Stimulated activated CD4-positive, alpha-beta T cell treated with anti-CD3 and anti-CD28 coated beads, Interleukin-15, amount 100 ng/mL, for 24 hours (primary cell): Measurements from ENCODE around the gene PPP1R26.

Experiments
- DNase-seq: peaks from one replicate; pipeline ENCODE4 v3.0.0-alpha.2; 2020

The PPP1R26 gene

DNA sequence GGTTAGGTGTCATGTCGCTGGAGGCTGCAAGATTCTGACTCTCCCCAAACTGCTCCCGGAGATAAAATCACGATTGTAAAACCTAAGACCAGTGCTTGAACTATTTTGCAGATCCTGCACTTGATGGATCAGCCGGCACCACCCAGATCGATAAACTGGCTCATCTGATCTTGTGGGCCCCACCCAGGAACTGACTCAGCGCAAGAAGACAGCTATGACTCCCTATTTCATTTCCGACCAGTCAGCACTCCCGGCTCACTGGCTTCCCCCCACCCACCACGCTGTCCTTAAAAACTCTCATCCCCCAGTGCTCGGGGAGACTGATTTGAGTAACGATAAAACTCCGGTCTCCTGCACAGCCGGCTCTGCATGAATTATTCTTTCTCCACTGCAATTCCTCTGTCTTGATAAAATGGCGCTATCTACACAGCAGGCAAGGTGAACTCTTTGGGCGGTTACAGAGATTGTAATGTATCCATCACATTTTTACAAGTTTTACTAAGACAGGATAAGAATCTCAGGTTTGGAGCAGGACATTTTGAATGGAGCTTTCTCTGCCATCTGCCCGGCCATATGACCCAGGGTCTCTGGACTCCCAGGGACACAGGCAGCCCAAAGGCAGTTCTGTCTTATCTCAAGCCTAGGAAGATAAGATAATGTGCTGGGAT is 10.6 kb upstream of the PPP1R26 start:
- peak; percentile 75 for DNase-seq

DNA sequence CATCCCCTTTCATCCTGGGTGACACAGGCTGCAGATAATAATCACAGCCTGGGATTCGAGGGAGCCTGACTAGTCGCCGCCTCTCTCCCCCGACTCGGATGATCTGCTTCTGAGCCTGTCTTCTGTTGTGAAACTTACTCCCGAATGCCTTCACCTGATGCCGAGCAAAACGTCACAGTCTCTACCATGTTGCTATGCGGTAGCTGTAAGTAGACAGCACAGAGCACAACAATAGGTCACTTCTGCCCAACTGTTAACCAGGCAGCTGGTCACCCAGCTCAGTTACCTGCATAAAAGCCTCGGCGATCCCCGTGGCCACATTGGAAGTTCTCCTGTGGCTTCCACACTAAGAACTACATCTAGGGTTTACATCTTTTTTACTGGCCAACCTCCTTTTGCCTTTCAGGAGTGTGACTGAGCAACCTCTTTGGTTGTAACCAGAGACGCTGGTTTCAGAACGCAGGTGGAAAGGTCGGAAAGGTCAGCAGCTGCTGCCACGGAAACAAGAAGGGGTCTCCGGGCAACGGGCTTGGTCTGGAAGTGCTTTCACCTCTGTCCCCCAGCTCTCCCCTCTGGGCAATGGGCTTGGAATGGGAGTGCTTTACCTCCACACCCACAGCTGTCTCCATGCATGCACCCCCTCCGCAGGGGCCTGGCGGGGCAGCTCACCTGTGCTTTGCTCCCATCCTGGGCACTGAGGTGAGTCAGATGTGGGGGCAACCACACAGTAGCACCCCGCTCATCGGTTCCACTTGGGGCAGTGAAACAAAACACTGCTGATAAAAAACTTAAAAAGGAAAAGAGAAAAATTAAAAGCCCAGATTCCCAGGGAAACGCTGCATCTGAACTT is 7.6 kb upstream of the PPP1R26 start:
- no peak for DNase-seq

DNA sequence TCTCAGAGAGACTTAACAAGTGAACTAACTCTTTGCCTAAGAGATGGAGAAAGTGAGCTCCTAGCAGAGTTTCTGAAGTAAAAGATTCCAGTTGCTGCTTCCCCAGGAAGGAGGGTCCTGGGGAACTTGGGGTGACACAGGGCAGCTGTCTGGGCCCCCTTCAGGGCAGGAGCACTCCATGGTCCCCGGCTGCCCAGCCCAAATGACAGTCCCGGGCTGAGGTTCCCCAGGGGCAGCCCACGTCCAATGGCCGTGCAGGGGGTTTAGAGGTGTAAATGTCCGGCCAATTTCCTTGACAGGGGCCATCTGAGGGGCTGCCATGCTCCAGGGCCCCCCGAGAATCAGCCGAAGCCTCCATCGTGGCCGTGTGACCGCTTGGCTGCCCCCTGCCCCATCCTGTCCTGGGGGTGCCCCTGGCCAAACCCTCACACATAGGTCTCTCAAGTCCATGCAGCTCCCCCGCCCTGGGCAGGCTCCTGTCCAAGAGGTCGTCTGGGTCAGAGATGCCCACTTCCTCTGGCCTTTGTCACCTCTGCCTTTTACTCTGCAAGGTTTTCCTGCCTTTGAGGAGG is 5.5 kb upstream of the PPP1R26 start:
- DNase-seq, result no peak

DNA sequence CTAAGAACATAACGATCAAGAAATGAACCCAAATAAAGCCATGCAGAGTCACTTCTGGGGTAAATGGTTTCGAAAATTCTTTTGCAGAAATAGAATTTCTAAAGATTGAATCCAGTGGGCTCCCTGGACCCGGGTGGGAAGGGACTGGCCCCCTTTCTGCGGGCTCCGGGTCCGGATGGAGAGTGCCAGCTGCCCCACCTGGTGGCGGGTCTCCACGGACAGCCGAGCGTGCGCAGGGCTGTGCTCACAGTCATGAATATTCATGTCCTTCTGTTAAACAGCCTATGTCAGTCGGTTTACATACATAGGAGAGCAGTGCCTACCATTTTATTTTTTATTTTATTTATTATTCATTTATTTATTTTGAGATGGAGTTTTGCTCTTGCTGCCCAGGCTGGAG is 4.7 kb upstream of the PPP1R26 start:
- peak; percentile 36 for DNase-seq

DNA sequence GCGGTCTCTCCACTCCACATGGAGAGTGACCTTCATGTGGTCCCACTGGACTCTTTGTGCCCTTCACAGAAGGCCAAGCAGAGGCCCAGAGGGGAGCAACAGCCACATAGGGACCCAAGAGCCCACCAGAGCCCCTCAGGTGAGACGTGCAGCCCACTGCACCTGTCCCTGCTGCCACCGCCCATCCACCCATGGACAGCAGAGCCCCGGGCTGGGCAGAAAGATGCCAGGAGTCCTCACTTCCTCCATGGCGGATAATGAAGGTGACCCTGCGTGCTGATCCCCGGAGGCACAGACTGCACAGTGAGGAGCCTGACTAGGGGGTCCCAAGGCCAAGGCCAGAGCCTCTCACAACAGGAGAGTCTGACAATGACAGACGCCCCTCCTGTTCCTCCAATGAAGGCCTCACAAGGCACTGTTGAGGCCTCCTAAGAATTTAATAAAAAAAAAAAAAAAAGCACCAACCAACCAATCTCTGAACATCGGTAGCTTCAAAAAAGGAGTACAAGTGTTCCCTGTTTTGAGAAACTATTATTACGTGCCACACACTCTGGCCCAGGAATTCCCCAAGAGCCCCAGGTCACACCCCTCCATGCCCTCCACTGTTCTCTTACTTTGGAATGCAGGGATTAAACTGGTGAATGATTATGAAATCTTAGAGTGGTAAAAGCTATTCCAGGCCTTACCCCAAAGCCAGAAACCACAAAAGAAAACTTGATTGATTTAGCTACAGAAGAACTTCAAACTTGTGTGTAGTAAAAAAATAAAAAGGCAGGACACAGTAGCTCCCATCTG is 2.8 kb upstream of the PPP1R26 start:
- DNase-seq, result no peak

DNA sequence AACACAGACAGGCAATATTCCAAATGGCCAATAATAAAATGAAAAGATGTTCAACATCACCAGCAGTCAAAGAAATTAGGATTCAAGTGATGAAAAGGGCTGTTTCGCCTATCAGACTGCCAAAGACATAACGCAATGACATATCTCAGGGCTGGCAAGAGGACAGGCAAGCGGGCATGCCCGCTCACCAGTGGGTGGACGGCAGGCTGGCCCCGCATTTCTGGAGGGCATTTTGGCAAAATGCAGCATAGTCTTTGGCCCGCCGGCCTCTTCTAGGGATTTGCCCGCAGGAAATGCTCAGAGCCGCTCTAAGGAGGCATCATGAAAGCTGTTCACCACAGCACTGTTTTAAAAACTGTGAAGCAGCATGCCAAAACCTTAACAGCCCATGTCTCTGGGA is 1.4 kb upstream of the PPP1R26 start:
- DNase-seq, result no peak

DNA sequence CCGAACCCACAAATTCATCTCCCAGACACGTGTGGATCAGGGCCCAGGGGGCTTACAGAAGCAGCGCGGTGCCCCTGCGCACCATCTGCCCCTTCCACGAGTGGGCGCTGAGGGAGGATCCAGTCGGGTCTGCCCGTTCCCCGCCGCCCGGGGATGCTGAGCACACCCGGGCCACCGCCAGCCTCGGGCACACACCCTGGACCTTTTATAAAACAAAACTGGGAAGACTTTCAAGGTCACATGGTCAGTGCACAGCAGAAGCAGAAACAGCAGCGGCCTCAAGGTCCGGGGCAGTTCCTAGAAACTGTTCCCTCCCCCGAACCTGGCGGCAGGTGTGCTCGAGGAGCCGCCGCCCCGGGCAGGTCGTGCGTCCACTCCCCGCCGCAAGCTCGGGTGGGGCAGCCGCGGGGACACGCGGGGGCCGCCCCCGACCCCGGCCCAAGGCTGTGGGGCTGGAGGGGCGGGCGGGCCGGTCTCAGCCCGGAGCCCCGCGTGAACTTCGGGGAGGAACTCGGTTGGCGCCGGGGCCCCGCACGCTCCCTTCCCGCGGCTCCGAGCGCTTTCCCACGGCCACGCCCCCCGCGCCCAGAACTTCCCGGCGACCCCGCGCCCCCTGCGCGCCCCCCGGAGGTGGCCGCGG is 633 bp upstream of the PPP1R26 start:
- no peak for DNase-seq

DNA sequence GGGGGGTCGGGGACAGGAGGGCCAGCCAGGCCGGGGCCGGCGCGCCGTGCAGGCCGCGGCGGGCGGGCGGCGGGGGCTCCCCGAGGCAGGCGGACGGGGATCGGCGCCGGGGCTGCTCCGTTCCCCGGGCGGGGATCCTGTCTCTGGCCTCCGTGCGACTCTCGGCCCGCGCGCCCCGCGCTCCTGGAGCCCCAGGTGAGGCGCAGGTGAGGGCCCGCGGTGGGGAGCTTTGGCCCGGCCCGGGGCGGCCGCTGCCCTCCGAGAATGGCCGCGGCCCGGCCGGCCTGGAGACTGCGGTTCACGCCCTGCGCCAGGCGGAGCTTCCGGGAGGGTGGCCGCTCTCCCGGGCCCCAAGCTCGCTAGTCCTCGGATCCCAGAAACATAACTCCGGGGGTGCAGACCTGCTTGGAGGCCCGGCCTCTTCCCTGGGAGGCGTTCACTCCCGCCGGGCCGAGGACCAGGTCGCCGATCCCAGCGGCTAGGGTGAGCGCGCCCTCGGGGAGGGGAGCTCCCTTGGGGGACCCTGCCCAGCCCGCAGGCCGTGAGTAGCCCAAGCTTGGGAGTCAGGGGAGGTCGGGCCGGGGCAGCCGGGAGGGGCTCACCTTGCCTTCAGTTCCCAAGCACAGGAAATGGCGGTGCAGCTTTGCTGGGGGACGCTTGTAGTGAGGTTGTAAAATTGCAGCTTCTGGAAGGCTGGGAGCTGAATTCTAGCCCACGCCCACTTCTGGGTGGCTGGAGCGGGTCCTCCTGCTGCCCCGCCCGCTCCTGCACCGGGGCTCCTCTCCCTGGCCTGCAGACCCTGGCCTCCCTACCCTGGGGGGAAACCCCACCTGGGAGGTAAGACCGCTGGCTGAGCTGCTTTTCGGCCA is 723 bp downstream of the PPP1R26 start:
- no peak for DNase-seq

DNA sequence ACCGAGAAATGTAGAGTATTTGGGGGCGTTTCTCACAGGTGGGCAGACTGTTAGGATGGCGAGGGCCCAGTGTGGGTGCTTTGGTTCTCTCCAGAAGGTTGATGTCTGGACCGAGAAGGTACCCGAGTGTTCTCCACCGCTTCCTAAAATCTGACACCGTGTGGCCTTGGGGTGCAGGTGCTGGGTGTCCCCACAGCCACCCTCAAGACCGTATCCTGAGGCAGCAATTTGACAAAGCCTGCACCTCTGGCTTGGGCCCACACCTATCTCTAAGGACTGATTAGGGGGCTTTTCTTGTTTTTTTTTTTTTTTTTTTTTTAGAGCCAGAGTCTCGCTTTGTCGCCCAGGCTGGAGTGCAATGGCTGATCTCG is 1.3 kb downstream of the PPP1R26 start:
- no peak for DNase-seq

DNA sequence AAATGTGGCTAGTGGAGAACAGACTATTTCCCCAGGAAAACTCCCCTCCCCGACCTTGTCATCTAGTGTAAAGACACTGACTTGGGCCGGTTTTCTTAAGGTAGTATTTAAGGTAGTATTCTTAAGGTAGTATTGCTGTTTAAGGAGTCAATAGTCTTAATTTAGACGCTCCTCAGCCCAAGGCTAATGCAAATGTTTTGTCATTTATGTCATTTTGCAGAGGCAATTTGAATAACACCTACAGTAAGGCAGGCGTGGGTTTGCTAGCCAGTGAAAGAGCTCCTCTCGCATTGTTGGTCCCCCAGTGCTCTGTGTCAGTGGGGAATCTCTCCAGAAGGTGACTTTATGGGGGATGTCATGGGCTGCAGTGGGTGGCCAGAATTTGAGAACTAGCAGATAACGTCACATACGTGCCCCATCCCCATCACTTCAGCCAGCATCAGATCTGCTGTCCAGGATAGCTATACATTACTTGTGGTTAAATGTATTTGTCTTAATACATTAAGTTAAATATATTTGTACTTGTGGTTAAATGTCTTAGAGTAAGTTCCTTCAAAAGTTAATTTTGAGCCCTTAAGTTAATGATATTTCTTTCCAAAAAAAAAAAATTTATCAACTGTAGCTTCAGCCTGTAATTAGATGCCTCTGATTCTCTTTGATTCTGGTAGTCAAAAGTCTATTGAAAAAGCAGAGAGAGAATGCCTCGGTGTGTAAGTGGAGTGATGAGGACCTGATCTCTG is 2.6 kb downstream of the PPP1R26 start:
- no peak for DNase-seq

DNA sequence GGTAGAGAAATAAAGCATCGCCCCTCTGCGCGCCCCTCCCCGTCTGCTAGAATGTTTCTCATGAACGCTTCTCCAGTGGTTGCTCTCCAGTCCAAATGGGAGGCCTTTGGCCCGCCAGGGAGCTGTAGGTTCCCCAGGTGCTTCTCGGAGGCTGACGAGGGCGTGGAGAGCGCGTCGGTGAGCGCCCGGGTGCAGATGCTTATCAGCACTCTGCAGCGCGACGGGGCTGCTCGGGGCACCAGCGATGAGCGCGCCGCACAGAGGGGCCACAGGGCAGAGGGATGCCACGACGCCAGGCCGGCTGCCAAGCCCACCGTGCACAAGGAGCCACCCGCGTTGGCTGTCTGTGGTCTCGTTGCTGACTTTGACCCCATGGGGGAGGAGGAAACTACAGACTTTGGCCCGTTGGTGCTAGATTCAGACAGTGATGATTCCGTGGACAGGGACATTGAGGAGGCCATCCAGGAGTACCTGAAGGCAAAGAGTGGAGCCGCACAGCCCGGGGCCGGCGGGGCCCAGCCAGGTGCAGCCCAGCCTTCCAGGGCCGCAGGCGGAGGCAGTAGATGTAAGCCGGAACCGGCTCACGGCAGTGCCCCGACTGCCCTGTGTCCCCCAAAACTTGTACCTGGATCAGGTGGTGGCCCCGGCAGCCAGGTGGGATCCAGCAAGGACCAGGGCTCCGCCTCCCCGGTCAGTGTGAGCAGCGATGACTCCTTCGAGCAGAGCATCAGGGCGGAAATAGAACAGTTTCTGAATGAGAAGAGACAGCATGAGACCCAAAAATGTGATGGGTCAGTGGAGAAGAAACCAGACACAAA is 5.1 kb downstream of the PPP1R26 start:
- no peak for DNase-seq

DNA sequence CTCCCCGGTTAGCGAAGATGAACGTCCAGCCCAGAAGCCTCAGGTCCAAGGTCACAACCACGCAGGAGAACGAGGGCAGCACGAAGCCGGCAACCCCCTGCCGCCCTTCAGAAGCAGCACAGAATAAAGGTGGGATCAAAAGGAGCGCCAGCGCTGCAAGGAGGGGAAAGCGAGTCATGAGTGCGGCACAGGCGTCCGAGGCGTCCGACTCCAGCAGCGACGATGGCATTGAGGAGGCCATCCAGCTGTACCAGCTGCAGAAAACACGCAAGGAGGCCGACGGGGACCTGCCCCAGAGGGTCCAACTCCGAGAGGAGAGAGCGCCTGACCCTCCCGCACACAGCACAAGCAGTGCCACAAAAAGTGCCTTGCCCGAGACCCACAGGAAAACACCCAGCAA is 5.8 kb downstream of the PPP1R26 start:
- no peak for DNase-seq

DNA sequence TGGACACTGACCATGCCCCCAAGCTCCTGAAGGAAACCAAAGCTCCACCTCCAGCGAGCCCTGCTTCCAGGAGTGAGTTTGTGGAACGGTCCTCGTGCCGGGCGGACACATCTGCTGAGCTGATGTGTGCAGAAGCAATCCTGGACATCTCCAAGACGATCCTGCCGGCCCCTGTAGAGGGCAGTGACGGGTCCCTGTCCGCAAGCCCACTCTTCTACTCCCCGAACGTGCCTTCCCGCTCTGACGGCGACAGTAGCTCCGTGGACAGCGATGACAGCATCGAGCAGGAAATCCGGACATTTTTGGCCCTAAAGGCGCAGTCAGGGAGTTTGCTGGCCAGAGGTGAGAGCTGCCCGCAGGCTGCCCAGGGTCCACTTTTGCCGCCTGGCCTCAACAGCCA is 6.2 kb downstream of the PPP1R26 start:
- no peak for DNase-seq

DNA sequence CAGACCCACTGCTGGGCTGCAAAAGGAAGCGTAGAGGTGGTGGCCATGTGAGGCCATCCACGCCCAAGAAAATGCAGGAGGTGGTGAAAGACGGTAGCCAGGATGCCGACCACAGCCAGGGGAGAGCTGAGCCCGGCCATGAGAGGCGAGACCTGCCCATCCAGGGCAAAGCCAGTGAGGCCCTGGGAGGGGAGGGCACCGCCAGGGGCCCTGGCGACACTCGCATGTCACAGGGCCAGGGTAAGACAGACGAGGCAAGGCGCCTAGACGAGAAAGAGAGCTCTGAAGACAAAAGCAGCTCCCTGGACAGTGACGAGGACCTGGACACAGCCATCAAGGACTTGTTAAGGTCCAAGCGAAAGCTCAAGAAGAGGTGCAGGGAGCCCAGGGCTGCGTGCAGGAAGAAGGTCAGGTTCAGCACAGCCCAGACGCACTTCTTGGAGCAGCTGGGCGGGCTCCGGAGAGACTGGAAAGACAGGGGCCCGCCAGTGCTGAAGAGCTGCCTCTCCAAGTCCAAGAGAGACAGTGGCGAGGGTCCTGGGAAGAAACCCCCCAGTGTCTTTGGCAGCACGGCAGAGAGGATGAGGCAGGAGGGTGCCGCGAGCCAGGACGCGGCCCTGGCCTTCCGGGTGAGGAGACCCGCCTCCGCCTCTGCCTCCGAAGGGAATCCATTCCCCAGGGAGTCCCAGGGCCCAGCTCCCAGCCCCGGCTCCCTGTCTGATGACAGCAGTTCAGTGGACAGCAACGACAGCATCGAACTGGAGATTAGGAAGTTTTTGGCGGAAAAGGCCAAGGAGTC is 6.9 kb downstream of the PPP1R26 start:
- DNase-seq, result no peak

DNA sequence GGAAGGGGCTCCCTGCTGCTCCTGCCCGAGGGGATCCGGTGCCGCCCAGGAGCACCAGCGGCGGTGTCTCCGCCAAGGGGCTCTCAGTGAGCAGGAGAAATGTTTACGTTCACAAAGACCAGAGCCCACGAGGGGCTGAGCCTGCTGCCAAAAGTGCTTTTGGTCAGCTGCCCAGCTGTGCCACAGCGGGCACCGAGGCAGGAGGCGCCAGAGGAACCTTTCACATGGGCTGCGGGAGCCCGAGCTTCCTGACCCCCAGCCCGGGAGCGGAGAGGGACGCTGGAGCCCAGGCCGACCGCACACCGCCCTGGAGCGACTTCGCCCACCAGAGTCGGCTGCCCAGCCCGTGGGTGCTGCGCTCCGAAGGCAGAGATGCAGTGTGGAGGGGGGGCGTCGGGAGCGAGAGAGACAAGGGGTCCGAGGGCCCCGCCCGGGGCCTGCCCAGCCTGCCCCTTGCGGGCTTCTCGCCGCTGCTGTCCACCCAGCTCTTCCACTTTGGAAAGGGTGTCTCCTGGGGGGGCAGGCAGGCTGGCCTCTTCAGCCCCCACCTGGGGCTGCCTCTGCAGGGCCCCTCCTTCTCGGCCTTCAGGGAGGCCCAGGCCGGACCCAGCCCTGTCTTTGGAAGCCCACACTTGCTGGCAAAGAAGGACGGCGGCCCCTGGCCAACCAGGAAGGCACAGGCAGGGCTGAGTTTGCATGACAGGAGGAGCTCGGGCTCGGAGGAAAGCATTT is 7.9 kb downstream of the PPP1R26 start:
- no peak for DNase-seq

DNA sequence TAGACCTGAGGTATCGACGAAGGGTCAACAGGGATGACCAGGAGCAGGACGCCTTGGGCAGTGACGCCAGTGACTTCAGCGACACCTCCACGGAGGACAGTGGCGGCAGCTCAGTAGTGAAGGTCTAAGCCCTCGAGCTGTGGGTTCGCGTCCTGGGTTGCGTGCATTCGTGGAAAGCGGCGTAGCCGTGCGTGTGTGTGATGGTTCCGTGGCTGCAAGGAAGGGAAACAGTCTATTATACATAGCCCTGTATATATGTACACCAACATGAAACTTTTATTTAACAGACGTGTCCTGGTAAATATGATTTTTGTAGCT is 8.4 kb downstream of the PPP1R26 start:
- DNase-seq, result no peak

DNA sequence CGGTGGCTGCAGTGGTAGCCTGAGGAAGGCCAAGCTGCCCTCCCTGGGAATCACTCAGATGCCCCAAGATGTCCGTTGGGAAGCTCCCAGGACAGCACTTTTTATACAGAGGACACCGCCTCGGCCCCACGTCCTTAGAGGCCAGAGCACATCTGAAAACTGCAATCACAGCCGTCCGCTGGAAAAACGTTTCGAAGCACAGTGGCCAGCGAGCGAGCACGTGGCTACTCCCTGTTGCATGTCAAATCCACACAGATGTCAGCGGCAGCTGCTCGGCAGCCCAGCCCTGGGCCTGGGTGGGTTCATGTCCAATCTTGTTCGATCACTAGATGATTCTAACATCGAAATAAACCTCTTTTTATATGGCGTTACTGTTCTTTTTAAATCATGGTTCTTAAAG is 8.9 kb downstream of the PPP1R26 start:
- DNase-seq, result no peak

DNA sequence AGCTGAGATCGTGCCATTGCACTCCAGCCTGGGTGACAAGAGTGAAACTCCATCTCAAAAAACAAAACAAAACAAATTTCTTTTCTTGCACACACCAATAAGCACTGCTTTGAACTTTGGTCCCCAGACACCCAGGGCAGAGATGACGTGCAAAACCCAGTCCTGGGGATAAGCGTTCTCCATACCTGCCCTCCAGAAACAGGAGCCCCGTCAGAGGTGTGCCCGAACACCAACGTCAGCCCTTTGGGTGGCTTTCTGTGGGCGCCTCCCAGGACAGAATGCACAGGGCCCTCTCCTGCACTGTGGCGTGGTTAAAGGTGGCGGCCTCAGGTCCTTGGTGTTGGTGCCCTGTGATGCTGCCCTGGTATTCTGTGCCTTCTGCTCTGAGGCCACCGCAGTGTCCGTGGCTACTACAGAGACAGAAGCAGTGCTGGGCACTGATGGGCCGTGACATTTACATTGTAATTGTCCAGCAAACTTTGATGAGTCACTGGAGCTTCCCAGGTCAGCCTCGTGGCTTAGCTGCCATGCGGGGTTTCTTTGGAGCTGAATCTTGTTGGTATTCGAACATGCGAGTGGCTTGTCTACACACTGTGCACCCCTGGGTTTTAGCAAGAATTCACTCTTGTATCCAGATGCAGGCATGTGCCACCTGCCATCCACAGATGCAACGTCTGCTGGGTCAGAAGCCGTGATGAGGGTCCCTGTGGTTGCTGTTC is 9.8 kb downstream of the PPP1R26 start:
- no peak for DNase-seq
